GM23248 (cell line): ENCODE results near the gene TAL2. TPM values are rescaled to one million over a fixed set of nuclear protein-coding genes. Genes with fewer than 3 reads are reported as not detected.

Source experiments
- DNase-seq: peaks from one replicate; pipeline ENCODE4 v3.0.0-alpha.2; 2015
- H2AFZ ChIP-seq: fragments of 200-600 bp; sonication (generic); 2 replicates; pipeline ENCODE4 v1.6.1; 2016; ENCODE audit warnings: antibody characterized with exemption
- H3F3A ChIP-seq: fragments of 200-600 bp; sonication (generic); 2 replicates; pipeline ENCODE4 v1.6.1; 2016; ENCODE audit warnings: mild to moderate bottlenecking, antibody characterized with exemption, mixed run types; ENCODE audit not compliant: insufficient read depth
- H3K27ac ChIP-seq: fragments of 200-600 bp; sonication (generic); 2 replicates; pipeline ENCODE4 v1.5.1; 2016; ENCODE audit warnings: mild to moderate bottlenecking
- H3K27me3 ChIP-seq: fragments of 200-600 bp; sonication (generic); replicated peaks from 2 replicates; pipeline ENCODE4 v1.6.1; 2016; ENCODE audit warnings: mild to moderate bottlenecking; ENCODE audit not compliant: insufficient read depth
- H3K36me3 ChIP-seq: fragments of 200-600 bp; sonication (generic); 2 replicates; pipeline ENCODE4 v1.6.1; 2016; ENCODE audit warnings: low read depth, mild to moderate bottlenecking
- H3K4me1 ChIP-seq: fragments of 200-600 bp; sonication (generic); 2 replicates; pipeline ENCODE4 v1.6.1; 2016; ENCODE audit warnings: mild to moderate bottlenecking; ENCODE audit not compliant: insufficient read depth
- H3K4me2 ChIP-seq: fragments of 200-600 bp; sonication (generic); one replicate; pipeline ENCODE4 v1.6.1; 2016; ENCODE audit warnings: mild to moderate bottlenecking; ENCODE audit not compliant: unreplicated experiment
- H3K4me3 ChIP-seq: fragments of 200-600 bp; sonication (generic); 2 replicates; pipeline ENCODE4 v1.5.1; 2016; ENCODE audit warnings: mild to moderate bottlenecking
- H3K79me2 ChIP-seq: fragments of 200-600 bp; sonication (generic); 2 replicates; pipeline ENCODE4 v1.6.1; 2016; ENCODE audit warnings: mild to moderate bottlenecking; ENCODE audit not compliant: insufficient read depth
- H3K9ac ChIP-seq: fragments of 200-600 bp; sonication (generic); 2 replicates; pipeline ENCODE4 v1.6.1; 2016; ENCODE audit warnings: mild to moderate bottlenecking
- H3K9me2 ChIP-seq: fragments of 200-600 bp; sonication (generic); 2 replicates; pipeline ENCODE4 v1.6.1; 2016; ENCODE audit warnings: mixed run types, mild to moderate bottlenecking, moderate library complexity; ENCODE audit not compliant: insufficient read depth
- H3K9me3 ChIP-seq: fragments of 200-600 bp; sonication (generic); one replicate; pipeline ENCODE4 v1.6.1; 2017; ENCODE audit warnings: low read depth
- H4K20me1 ChIP-seq: fragments of 200-600 bp; sonication (generic); 2 replicates; pipeline ENCODE4 v1.6.0; 2016; ENCODE audit not compliant: insufficient read depth
- EZH2 ChIP-seq: fragments of 200-600 bp; sonication (generic); IDR thresholded peaks from 2 replicates; pipeline ENCODE4 v1.6.1; 2018; ENCODE audit warnings: antibody characterized with exemption, mild to moderate bottlenecking; ENCODE audit not compliant: insufficient read depth, poor library complexity, severe bottlenecking
- EZH2phosphoT487 ChIP-seq: fragments of 200-600 bp; sonication (generic); IDR thresholded peaks from 2 replicates; pipeline ENCODE4 v1.6.1; 2018; ENCODE audit warnings: antibody characterized with exemption, moderate library complexity, mild to moderate bottlenecking, low read depth; ENCODE audit not compliant: insufficient read depth
- WGBS, 2 experiments: methylation state at CpG; one replicate each; pipeline ENCODE4 v1.1.6; 2015 to 2017; ENCODE audit warnings: low lambda C conversion rate in 2 of 2, low coverage in 1 of 2; ENCODE audit errors: missing lambda C conversion rate in 2 of 2; 5-methylcytosine and 5-hydroxymethylcytosine counted together
- in situ Hi-C: fragments of 300-500 bp; cut with MboI; formaldehyde crosslinking; loops from 2 replicates; pipeline ENCODE4 v1.15.0; 2020
- polyA plus RNA-seq: library from polyadenylated mRNA; unstranded; fragments of >200 nt; fragmentation: Nextera tagmentation; extraction: Ambion mirVana; gene quantifications from 2 replicates; pipeline ENCODE4 v1.2.1, GENCODE V29; 2016
- total RNA-seq: library from RNA; depleted of rRNA; stranded (reverse); fragments of >200 nt; shearing (Covaris generic); gene quantifications from 2 replicates; pipeline ENCODE4 v1.2.3, GENCODE V29; 2014

Gene TAL2
- total and polyA plus RNA-seq, 2 experiments from 2014 or later: not detected

GRCh38 chr9:105694848-105695581, 32.8 kb downstream of the TAL2 start:
- Histone ChIP-seq H3K4me1 (no peaks in the 10 kb centered on the region; the same call in 1 of the 2 replicates), H3K9ac (peak overlapping the region; percentile 65), H3K36me3 (no peaks in the 10 kb centered on the region), H2AFZ (peak overlapping the region; percentile 90), H3K9me3 (no peaks in the 10 kb centered on the region), H3K27ac (no peak overlapping the region), H3K4me2 (peak overlapping the region; percentile 78), H3K27me3 (peaks cover 9% of the 10 kb centered on the region; the same call in 1 of the 2 replicates), H3K9me2 (no peaks in the 10 kb centered on the region), H4K20me1 (no peaks in the 10 kb centered on the region), H3K79me2 (no peaks in the 10 kb centered on the region), H3K4me3 (peak overlapping the region; percentile 76), H3F3A (peaks cover 5% of the 10 kb centered on the region; the same call in 1 of the 2 replicates)
- 2% methylated on average over 42 of the region's 42 CpGs for WGBS, 2 experiments
- DNase-seq: peak; percentile 74
- TF ChIP-seq EZH2phosphoT487 (no peak), EZH2 (no peak)
- in situ Hi-C loops: no loop called here

GRCh38 chr9:105696219-105696793, 34.0 kb downstream of the TAL2 start:
- 0 out of 2 replicates have a peak, but pooled peaks cover 9% of the 10 kb centered on the region for H3K27me3 ChIP-seq
- no peak overlapping the region for H3K4me3 ChIP-seq
- no peak overlapping the region for H3K9ac ChIP-seq
- no peaks in the 10 kb centered on the region; the same call in 1 of the 2 replicates for H3K4me1 ChIP-seq
- DNase-seq: no peak
- no peak overlapping the region for H3K4me2 ChIP-seq
- WGBS, 2 experiments: 93 to 95% methylated on average over 12 of the region's 12 CpGs
- no peaks in the 10 kb centered on the region for H3K79me2 ChIP-seq
- no peaks in the 10 kb centered on the region for H3K9me3 ChIP-seq
- TF ChIP-seq EZH2phosphoT487 (no peak), EZH2 (no peak)
- H2AFZ ChIP-seq: no peak overlapping the region
- in situ Hi-C loops: no loop called here
- no peaks in the 10 kb centered on the region for H3K9me2 ChIP-seq
- peaks cover 5% of the 10 kb centered on the region; the same call in 1 of the 2 replicates for H3F3A ChIP-seq
- no peaks in the 10 kb centered on the region for H3K36me3 ChIP-seq
- H3K27ac ChIP-seq: no peak overlapping the region
- H4K20me1 ChIP-seq: no peaks in the 10 kb centered on the region

- TF ChIP-seq EZH2 (no peak), EZH2phosphoT487 (no peak)
- Histone ChIP-seq H3K9me2 (no peaks in the 10 kb centered on the region), H3K79me2 (no peaks in the 10 kb centered on the region), H3K36me3 (no peaks in the 10 kb centered on the region), H3K27me3 (no peaks in the 10 kb centered on the region), H3K9me3 (no peaks in the 10 kb centered on the region), H3K27ac (no peak overlapping the region), H3F3A (peaks cover 5% of the 10 kb centered on the region; the same call in 1 of the 2 replicates), H3K4me2 (no peak overlapping the region), H2AFZ (no peak overlapping the region), H3K4me3 (no peak overlapping the region), H4K20me1 (no peaks in the 10 kb centered on the region), H3K9ac (no peak overlapping the region), H3K4me1 (no peaks in the 10 kb centered on the region; the same call in 1 of the 2 replicates)
- DNase-seq: no peak
- in situ Hi-C loops: no loop called here
- 80 to 93% methylated on average over 4 of the region's 4 CpGs for WGBS, 2 experiments
Observed at GRCh38 chr9:105697871-105698270, 35.6 kb downstream of the TAL2 start.

GRCh38 chr9:105698348-105698870, 36.2 kb downstream of the TAL2 start:
- Histone ChIP-seq H4K20me1 (no peaks in the 10 kb centered on the region), H3K4me2 (no peak overlapping the region), H3K36me3 (no peaks in the 10 kb centered on the region), H3F3A (peaks cover 5% of the 10 kb centered on the region; the same call in 1 of the 2 replicates), H3K27ac (no peak overlapping the region), H3K9me3 (no peaks in the 10 kb centered on the region), H2AFZ (no peak overlapping the region), H3K27me3 (no peaks in the 10 kb centered on the region), H3K4me1 (no peaks in the 10 kb centered on the region; the same call in 1 of the 2 replicates), H3K4me3 (no peak overlapping the region), H3K9me2 (no peaks in the 10 kb centered on the region), H3K79me2 (no peaks in the 10 kb centered on the region), H3K9ac (no peak overlapping the region)
- DNase-seq: no peak
- TF ChIP-seq EZH2phosphoT487: no peak
- TF ChIP-seq EZH2: no peak
- in situ Hi-C loops: no loop called here
- WGBS, 2 experiments: 90 to 96% methylated on average over 1 of the region's 1 CpG
